ENCODE data around the gene SNPH.

SNPH gene

DNA sequence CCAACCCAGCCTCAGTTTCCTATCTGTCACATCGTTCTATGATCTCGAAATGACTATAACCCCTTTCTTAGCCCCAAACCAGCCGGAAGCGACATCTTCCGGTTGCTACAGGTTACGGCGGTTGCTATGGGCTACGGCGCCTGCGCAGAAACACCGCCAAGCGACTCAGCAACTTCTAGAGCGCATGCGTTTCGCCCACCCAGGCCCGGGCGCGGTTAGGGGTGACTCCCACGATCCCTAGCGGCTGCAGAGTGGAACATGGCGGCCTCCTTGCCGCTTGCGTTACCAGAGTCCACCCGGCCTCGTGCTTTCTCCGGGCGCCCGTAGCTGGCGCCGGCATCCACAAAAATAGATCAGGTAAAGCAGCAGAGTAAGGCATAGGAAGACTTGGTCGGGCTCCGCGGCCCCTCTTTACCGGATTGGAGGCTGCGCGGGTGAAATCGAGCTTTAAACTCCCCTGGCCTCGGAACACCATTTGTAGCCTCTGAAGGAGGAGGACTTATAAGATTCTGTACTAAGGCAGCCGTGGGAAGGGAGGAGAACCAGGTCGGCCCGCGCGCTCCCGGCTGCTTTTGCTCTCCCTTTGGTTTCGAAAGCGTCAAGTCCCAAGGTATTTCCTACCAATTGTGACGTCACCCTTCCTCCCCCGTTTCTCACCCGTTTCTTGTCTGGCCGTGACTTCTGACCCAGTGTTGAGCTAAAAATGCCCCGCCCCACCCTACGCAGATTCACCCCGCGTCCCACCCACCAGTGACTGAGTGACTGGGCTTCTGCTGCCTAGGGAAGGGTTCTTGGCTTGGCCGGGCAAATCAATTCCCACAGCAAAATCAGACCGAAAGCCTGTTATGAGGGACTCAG, 59.3 kb downstream of the SNPH start:
- peak; percentile 82 for DNase-seq

DNA sequence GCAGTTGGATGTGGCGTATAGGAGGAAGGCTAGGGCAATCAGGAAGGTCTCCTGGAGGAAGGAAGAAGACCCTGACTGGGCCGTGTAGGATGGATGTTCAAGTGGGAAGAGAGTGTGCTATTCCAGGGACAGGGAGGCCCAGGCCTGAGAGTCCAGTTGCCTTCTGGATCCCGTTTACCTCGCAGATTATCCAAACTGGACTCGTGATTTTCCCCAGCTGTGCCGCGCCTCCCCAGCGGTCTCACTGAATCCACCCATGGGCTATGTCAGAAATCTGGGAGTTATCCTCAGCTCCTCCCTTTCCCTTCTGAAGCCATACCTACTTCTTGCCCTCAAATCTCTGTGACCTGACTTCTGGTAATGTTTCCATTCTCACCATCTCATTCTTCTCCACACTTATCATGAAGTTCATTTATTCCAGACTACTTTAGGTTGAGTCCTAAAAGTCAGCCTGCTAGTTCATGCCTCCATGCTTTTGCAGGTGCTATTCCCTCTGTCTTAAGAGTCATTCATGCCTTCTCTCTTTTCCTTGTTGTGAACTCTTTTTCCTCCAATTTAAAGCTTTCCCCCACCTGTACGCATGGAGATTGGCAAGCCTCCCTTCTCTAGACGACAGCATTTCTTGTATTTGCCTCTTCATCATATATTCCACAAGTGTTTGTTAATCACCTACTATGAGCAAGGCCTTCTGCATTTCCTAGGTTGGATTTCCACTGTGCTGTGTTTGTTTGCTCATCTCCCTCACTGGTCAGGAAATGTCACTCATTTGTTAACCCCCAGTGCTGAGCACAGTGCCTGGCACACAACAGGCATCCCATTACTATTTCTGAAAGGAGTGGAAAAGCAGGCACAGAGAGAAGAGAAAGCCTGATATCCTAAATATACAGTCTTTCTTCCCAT, 60.2 kb downstream of the SNPH start:
- DNase-seq = no peak

DNA sequence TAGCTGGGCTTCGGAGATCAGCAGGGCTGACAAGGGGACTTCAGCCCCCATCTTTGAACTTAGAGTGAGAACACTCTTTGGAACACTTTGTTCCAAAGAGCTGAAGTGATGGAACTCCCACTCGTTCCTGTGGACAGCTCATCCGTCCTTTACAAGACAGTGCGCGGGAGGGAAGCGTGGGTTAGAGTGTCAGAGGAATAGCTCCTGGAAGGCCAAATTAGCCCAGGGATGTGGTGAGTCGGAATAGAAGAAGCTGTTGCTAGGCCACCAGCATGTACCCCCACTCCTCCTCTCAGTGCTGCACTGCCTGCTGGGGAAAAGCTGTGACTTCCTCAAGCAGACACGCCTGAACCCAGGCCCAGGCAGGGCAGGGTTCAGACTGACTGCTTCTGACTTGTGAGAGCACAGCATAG, 61.2 kb downstream of the SNPH start:
- DNase-seq = no peak

DNA sequence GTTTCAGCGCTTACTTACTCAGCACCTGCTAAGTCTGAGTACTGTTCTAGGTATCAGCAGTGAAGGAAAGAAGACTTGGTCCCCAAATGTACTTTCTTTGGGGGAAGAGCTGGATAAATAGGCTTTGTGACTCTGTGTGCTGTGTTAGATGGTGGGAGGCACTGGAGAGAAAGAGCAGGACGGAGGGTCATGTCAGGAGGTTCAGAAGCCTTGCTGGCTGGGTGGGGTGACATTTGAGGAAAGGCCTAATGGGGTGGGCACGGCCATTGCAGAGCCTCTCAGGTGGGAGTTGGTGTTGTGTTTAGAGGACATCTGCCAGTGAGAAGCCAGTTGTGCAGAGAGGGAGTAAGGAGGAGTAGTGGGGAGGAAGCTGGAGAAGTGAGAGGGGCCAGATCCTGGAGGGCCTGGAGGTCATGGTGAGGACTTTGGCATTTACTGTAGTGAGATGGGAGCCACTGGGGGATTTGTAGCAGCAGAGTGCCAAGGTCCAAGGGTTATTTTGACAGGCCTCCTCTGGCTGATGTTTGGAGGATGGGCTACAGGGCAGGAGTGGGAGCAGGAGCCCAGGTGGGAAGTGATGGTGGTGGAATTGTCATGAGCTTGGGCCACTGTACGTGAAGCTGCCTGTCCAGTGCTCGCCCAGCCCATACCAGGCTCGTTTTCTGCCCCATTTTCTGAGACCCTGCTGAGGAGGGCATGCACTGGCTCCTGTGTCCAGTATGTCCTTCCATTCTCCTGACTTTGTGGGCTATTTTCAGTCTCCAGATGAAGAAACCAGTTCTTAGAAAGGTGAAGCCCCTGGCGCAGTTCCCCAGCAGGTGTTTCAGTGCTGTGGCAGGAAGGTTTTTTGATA, 62.0 kb downstream of the SNPH start:
- no peak for DNase-seq

DNA sequence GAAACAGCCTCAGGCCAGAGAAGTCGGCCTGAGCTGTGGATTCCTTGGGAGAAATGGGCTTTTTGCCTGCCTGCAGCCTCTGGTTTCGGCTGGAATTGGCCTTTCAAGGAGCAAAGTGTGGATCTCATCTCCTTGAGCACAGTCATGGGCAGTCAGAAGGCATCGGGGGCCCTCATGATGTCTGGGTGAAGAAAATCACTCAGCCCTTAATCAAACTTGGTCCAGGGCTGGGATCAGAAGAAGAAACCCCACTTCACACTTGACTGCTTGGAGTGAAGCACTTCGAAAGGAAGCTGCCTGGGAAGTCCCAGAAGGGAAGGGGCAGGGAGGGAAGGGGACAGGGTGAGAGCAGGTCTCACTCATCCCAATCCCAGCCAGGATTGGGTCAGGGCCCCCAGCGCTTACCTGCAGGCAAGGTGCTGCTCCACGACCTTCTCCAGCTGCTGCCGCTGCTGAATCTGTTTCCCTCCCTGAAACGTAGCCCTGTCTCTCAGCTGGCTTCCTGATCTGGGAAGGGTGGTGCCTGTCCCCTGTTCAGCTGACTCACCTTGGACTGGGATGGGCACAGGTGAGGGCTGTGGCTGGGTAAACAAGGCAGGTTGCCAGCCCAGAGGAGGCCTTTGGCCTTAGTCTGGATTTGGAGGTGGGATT, 62.7 kb downstream of the SNPH start, which contains the start of gene SDCBP2:
SDCBP2 (minus strand) TSS at position 460 of the 651 bp plus-strand sequence. CDS start 8,723 bp downstream, outside the sequence.
- no peak for DNase-seq

DNA sequence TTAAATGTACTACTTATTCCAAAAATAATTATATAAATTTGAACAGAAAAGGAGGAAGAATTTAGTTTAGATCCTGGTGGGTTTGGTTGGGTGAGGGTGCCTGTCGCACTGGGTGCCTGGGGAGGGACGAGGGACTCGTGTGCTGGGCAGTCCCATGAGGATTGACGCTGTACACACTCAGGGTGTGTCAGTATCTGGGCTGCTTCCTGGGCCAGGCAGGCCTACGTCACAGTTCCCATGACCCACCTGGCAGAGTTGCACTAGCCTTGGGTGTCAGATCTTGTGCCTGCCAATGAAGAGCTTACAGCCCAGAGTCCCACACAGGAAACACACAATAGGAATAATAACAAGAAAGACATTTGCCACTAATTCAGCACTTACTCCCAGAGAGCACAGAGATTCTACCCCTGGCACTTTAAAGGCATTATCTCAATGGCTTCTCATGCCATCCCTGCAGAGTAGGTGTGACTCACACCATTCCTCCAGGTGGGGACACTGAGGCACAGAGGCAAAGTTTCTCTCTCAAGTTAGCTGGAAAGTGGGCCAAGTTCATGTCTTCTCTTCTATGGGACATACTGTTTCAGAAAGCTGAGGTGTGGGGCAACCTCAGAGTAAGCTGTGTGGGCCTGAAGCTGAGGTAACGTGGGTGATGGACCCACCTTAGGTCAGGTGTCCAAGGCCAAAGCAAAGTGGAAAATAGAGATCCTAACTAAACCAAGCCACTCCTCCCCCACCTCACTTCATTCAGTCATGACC, 64.2 kb downstream of the SNPH start:
- no peak for DNase-seq

DNA sequence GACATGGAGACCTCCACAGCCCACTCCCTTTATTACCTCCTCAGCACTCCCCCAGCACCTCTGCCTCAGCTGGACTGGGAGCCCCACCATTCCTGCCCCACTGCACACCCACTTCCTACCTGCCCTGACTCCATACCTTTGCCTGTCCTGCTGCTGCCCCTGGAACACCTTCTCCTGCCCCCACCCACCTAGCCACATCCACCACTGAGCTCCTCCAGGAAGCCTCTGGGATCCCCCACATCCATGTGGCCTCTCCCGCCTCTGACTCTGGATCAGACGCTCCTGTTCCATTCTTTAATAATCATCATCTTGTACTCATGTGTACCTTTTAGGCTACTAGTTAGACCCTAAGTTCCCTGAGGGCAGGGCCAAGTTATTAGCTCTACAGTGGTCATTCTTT, 65.0 kb downstream of the SNPH start:
- DNase-seq = no peak

DNA sequence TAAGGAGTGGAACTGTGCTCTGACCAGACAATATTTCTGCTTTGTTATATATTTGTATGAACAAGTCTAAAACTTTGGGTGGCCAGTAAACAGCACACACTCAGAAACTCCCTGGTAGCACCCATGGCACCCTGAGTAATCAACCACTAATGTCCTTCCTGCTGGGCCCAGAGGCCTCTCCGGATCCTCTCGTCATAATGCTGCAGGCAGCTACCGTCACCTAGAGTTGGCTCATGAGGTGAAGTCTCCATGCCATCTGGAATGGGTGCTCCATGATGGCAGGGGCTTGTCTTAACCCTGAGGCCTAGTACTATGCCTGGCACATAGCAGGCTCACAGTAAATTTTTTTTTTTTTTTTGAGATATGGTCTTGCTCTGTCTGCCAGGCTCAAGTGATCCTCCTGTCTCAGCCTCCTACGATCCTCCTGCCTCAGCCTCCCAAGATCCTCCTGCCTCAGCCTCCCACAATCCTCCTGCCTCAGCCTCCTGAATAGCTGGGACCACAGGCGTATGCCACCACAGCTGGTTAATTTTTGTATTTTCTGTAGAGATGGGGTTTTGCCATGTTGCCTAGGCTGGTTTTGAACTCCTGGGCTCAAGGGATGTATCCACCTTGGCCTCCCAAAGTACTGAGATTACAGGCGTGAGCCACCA, 65.8 kb downstream of the SNPH start:
- no peak for DNase-seq

DNA sequence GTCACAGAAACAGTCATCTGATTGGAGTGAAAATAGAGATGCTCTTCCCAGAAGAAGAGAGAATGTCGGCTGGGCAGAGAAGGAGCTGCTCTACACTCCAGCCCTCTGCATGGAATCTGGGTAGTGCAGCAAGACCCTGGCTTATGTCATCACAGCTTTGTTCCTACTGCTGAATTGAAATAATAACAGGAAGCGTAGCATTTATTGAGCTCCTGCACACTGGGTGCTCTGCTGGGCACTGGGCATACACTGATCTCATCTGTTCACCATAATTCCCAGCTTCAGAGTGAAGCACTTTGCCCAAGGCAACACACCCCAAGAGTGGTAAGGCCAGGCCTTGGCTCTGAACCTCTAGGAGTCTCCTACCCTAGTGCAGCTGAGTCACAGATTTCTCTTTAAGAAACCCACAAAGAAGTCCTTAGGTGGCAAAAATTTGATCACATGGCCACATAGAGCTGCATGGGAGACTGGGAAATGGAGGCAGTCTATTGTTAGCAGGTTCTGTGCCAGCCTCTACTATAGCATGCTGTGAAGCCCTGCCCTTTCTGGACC, 66.7 kb downstream of the SNPH start:
- DNase-seq = no peak

DNA sequence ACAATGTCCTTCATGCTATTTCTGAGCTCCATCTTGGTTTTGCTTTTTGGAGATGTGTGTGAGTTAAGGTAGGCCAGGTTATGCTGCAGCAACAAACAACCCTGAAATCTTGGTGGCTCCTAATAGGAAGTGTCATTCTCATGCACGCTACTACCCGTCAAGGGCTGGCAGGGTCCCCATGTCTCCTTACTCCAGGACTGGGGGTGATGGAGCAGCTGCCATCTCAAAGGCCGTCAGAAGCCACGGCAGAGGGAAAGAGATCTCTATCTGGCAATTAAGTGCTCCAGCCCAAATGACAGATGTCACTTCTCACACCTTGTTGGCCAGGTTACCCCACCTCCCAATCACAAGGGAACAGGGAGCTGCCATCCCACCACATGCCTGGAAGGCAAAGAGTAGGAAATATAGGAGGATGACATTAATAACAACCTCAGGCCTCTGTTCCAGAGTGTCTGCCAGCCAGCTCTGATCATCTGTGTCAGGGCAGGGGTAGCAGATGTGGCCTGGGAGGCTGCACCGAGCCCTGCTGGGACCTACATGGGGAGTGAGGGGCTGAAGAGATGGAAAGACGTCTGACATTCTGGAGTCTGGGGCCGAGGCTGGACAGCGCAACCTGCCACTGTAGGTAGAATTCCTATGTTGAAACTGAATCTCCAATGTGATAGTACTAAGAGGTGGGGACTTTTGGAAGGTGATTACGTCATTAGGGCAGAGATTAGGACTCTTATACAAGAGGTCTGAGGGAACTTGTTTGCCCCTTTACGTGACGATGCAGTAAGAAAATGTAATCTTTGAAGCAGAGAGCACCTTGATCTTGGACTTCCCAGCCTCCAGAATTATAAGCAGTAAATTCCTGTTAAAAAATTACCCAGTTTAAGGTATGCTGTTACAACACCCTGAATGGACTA, 67.6 kb downstream of the SNPH start:
- DNase-seq = no peak

DNA sequence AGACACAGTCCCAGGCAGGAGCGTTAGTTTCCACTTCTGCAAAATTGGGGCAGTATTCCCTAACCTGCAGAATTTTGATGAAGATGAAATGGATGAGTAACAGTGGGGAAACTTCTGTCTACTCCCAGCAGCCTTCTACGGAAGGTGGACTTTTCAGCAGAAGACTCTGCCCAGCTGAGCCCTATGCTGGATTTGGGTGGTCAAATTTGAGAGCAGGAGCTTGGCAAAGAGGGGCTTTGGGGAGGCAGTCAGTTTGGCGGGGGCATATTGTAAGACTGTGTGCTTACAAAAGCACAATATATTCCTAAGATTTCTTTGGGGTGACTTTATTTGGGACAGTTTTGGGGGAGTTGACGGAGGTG, 68.3 kb downstream of the SNPH start:
- no peak for DNase-seq

DNA sequence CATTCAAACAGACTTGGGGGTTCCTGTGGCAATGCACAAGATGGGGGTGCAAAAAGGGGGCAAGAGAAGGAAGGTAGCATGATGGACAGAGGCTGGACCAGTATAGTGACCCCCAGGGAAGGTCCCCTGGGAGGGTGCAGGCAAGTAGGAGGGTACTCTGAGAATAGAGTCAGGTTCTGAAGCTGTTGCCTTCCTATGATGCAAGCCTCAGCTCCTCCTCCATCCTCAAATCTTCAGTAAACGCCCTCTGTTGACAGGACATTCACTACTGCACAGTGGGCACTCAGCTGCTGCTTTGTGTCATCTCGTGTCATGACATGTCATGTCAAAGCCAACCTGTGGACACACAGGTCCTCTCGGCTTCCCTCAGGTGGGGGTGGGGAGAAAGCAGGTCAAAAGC, 68.7 kb downstream of the SNPH start:
- no peak for DNase-seq

DNA sequence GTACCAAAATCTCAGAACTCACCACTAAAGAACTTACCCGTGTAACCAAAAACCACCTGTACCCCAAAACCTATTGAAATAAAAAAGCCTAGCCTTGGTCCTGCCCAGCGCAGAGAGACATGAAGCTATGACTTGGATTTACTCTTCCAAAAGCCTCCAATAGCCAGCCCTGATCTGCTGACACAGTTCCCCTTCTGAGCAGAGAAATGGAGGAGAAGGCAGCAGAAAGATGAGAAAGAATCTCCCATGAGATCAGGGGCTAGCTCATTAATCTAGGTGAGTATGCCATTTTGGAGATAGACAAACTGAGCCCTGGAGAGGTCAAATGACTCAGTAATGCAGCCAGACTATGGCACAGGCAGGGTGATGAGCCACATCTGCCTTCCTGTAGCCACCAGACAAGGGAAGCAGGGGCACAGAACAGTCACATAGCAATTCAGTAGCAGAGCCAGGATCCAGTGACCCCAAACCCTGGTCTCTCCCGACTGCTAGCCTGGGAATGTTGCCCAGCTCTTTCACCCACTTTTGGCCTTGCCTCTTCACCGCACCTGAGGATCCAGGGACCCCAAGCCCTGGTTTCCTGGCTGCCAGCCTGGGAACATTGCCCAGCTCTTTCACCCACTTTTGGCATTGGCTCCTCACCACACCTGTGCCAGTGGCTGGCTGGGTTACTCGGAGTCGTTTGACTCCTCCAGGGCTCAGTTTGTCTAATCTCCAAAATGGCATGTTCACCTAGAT, 70.0 kb downstream of the SNPH start:
- no peak for DNase-seq

DNA sequence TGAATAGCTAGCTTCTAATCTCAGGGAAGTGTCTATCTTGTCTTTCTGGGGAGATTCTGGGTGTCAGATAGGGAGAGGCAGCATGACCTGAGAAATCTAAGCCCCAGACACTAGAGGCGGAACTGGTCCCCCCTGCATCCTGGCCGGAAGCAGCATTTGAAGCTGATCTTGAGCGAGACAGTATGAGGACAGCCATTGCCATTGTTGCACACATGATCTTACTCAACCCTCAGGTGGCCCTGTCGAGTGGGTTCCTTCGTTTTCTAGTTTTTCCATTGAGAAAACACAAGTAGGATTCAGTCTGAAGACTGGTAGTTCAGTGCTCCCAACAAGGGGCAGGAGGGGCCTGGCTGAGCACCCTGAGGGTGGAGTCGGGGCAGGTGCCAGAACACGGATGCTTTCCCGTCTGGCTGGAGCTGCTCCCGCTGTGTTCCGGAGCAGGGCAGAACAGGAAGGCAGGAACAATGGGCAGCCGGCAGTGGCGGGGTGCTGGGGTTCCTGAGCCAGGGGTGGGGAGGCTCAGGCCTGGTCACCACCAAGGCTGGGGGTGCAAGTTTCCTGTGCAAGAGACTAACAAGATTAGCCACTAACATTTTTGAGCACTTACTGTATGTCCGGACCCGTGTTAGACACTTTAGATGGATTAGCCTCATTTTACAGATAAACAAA, 70.7 kb downstream of the SNPH start:
- no peak for DNase-seq

DNA sequence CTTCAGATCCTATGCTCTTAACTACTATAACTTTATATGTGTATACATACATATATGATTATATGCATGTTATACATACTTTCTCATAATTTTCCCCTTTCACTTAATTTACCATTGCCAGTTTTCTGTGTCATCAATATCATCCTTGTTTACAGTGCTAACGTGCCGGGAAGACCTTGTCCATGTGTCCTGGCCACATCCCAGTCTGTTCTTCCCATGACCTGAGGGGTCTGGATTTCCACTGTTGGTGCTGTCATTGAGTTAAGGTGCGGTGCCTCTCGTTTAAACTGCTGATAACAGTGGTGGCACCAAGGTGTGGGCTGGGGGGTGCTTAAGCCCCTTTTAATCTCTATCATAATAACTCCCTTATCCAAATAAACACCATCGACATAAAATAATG, 71.3 kb downstream of the SNPH start:
- DNase-seq = no peak

DNA sequence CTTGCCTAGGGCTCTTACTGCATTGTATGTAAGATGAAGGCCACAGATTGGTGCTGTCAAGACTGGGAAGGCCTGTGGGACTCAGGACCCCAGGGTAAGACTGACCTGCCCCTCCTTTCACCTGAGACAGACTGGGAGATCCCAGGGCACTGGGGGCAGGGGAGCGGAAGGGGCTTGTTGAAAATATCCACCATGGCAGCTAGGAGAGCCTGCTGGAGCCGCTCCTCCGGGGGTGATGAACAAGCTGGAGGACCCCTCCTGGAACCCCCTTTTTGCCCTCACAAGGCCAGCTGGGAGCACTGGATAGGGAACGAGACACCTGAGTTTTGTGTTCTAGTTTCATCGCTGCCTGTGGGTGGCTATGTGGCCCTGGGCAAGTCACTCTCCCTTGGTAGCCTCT, 72.0 kb downstream of the SNPH start:
- no peak for DNase-seq

DNA sequence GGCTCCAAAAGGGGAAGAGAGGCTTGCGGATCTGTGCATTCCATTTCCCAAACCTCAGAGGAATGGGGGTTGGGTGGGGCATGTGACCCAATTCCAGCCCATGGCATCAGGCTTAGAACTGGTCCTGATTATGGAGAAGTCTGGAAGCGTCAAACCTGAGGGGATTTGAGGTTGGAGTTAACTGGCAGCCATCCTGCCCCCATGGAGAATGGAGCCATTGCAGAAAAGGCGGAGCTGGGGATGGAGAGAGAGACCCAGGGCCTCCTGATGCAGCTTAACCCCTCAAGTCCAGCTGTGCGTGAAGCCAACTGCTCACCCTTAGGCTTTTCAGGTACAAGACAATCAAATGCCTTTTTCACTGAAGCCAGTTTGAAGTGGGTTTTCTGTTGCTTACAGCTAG, 72.7 kb downstream of the SNPH start:
- no peak for DNase-seq

DNA sequence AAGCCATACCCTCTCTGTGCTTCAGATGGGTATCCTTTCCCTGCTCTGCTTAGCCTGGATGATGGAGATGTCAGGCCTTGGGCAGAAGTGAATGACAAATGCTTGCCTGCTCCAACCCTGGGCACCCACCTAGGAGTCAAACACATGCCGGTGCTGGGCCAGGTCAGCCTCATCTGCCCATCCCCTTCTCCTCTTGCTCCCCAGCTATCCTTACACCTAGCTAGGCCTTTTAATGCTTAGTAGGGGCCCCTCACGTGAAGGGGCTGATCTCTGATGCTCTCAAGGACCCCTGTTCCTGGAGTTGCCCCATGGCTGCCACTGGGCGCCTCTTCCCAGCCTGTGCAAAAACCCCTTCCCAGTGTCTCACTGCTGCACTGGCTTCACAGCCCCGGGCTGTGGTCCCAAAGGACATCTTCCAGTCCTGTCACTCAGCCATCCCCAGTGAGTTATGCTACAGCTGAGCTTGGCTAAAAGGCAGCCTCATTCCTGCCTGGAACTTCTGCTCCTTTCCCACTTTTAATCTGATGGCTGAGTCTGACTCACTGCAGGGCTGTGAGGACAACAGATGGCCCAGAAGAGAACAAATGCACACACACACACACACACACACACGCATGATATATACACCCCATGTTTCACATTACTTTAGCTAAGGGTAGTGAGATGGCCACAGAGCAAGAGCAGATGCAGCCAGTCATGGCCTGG, 75.6 kb downstream of the SNPH start:
- no peak for DNase-seq

Measured in GF-D8 (cell line).